Measurements from ENCODE around the gene ZC3H6.

DNA sequence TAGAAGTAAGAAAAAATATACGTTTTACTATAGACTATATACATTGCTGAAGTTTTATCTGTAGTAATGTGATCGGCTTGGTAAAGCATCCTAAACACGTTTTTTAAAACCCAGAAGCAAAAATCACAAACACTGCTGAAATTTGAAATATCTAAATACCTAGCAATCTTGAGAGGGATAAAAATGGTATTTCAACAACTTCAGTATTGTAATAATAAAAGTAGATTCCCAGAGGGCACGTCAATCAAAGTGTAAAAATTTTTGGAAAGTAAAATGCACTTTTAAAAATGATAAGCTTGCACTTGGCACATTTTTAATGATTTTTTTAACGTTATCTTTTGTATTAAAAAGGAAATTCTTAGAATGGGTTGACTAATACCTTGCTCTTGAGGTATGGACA is 1.6 kb downstream of the ZC3H6 start:
- TF ChIP-seq, protein P1, sequence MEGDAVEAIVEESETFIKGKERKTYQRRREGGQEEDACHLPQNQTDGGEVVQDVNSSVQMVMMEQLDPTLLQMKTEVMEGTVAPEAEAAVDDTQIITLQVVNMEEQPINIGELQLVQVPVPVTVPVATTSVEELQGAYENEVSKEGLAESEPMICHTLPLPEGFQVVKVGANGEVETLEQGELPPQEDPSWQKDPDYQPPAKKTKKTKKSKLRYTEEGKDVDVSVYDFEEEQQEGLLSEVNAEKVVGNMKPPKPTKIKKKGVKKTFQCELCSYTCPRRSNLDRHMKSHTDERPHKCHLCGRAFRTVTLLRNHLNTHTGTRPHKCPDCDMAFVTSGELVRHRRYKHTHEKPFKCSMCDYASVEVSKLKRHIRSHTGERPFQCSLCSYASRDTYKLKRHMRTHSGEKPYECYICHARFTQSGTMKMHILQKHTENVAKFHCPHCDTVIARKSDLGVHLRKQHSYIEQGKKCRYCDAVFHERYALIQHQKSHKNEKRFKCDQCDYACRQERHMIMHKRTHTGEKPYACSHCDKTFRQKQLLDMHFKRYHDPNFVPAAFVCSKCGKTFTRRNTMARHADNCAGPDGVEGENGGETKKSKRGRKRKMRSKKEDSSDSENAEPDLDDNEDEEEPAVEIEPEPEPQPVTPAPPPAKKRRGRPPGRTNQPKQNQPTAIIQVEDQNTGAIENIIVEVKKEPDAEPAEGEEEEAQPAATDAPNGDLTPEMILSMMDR (conservative IDR thresholded peaks at IDR 0.05; ENCODE audit: low read depth, low read length) = no peak
- TF ChIP-seq BHLHE40 (IDR thresholded peaks at IDR 0.05; ENCODE audit: low read depth, low read length) = no peak

Measured in IMR-90 (cell line).